ENCODE results near the gene GPR176.

GPR176 gene

GRCh38 chr15:39948817-39949216 is 28.8 kb upstream of the GPR176 start:
- Histone ChIP-seq H3K27me3 (ENCODE audit: control insufficient read depth, insufficient read depth, low read length) (no peaks in the 10 kb centered on the region), H3K4me1 (ENCODE audit: control insufficient read depth, insufficient read depth, low read length) (peaks cover 10% of the 10 kb centered on the region), H3K4me2 (ENCODE audit: low read length) (no peak overlapping the region), H3K9me3 (replicated peaks; ENCODE audit: low read length) (no peaks in the 10 kb centered on the region), H3K9ac (ENCODE audit: low read depth, low read length) (no peak overlapping the region), H3K36me3 (ENCODE audit: insufficient read depth, low read length) (peaks cover 79% of the 10 kb centered on the region), H3K4me3 (ENCODE audit: low read length) (no peak overlapping the region)

DNA sequence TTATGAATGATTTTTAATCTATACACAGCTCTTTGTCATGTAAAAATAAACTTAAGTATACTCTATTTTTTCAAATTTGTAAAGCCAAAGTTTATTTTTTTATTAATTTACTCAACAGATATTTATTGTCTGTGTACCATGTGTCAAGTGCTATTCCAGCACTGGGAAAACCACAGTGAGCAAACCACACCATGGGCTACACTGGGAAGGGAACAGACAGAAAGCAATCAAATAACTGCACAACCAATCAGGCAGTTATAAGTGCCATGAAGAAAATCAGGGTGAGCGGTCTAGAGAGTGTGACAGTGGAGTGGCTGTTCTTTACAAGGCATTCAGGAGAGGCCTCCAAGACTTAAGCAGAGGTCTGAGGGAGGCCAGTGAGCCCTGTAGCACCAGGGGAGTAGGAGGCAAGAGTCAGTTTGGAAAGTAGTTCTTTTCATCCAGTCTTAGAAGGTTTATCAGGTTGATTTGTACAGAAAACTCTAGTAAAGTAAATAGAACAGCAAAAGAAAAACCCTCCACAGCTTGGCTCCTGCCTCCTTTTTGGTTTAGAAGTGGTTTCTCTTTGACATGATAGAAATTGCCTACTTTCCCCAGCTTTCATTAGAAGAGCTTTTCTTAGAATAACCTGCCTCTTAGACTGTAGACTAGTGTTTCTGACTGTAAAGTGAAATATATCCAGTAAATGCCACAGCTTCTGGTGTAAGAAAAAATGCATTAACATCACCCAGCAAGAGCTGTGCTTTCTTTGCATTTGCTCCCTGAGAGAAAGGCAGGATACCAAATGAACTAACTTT is 27.5 kb upstream of the GPR176 start:
- Histone ChIP-seq H3K9ac (ENCODE audit: low read depth, low read length) (no peak overlapping the region), H3K27me3 (ENCODE audit: control insufficient read depth, insufficient read depth, low read length) (no peaks in the 10 kb centered on the region), H3K4me3 (ENCODE audit: low read length) (no peak overlapping the region), H3K4me1 (ENCODE audit: control insufficient read depth, insufficient read depth, low read length) (peaks cover 15% of the 10 kb centered on the region), H3K9me3 (replicated peaks; ENCODE audit: low read length) (no peaks in the 10 kb centered on the region), H3K4me2 (ENCODE audit: low read length) (no peak overlapping the region), H3K36me3 (ENCODE audit: insufficient read depth, low read length) (peaks cover 84% of the 10 kb centered on the region)

- Histone ChIP-seq H3K4me3 (ENCODE audit: low read length) (no peak overlapping the region), H3K27me3 (ENCODE audit: control insufficient read depth, insufficient read depth, low read length) (no peaks in the 10 kb centered on the region), H3K4me1 (ENCODE audit: control insufficient read depth, insufficient read depth, low read length) (peaks cover 22% of the 10 kb centered on the region), H3K9me3 (replicated peaks; ENCODE audit: low read length) (no peaks in the 10 kb centered on the region), H3K4me2 (ENCODE audit: low read length) (no peak overlapping the region), H3K36me3 (ENCODE audit: insufficient read depth, low read length) (peaks cover 80% of the 10 kb centered on the region), H3K9ac (ENCODE audit: low read depth, low read length) (no peak overlapping the region)
These were observed 26.8 kb upstream of the GPR176 start for GRCh38 chr15:39946862-39947261.

GRCh38 chr15:39944726-39945125 is 24.7 kb upstream of the GPR176 start:
- Histone ChIP-seq H3K9ac (ENCODE audit: low read depth, low read length) (no peak overlapping the region), H3K27me3 (ENCODE audit: control insufficient read depth, insufficient read depth, low read length) (no peaks in the 10 kb centered on the region), H3K4me3 (ENCODE audit: low read length) (no peak overlapping the region), H3K36me3 (ENCODE audit: insufficient read depth, low read length) (peaks cover 81% of the 10 kb centered on the region), H3K4me2 (ENCODE audit: low read length) (no peak overlapping the region), H3K9me3 (replicated peaks; ENCODE audit: low read length) (no peaks in the 10 kb centered on the region), H3K4me1 (ENCODE audit: control insufficient read depth, insufficient read depth, low read length) (peaks cover 39% of the 10 kb centered on the region)

- H3K4me2 ChIP-seq (ENCODE audit: low read length), result peak overlapping the region; percentile 14
- H3K4me1 ChIP-seq (ENCODE audit: control insufficient read depth, insufficient read depth, low read length), result peaks cover 51% of the 10 kb centered on the region
- no peaks in the 10 kb centered on the region for H3K27me3 ChIP-seq (ENCODE audit: control insufficient read depth, insufficient read depth, low read length)
- peaks cover 79% of the 10 kb centered on the region for H3K36me3 ChIP-seq (ENCODE audit: insufficient read depth, low read length)
- H3K9ac ChIP-seq (ENCODE audit: low read depth, low read length), result no peak overlapping the region
- H3K9me3 ChIP-seq (replicated peaks; ENCODE audit: low read length), result no peaks in the 10 kb centered on the region
- no peak overlapping the region for H3K4me3 ChIP-seq (ENCODE audit: low read length)
These were observed 22.7 kb upstream of the GPR176 start for GRCh38 chr15:39942753-39943150.

- Histone ChIP-seq H3K4me2 (ENCODE audit: low read length) (peak overlapping the region; percentile 14), H3K4me3 (ENCODE audit: low read length) (no peak overlapping the region), H3K27me3 (ENCODE audit: control insufficient read depth, insufficient read depth, low read length) (no peaks in the 10 kb centered on the region), H3K9me3 (replicated peaks; ENCODE audit: low read length) (no peaks in the 10 kb centered on the region), H3K36me3 (ENCODE audit: insufficient read depth, low read length) (peaks cover 74% of the 10 kb centered on the region), H3K4me1 (ENCODE audit: control insufficient read depth, insufficient read depth, low read length) (peaks cover 52% of the 10 kb centered on the region), H3K9ac (ENCODE audit: low read depth, low read length) (no peak overlapping the region)
These were observed 22.2 kb upstream of the GPR176 start for GRCh38 chr15:39942101-39942752.

- Histone ChIP-seq H3K27me3 (ENCODE audit: control insufficient read depth, insufficient read depth, low read length) (no peaks in the 10 kb centered on the region), H3K9ac (ENCODE audit: low read depth, low read length) (no peak overlapping the region), H3K36me3 (ENCODE audit: insufficient read depth, low read length) (peaks cover 58% of the 10 kb centered on the region), H3K4me2 (ENCODE audit: low read length) (no peak overlapping the region), H3K9me3 (replicated peaks; ENCODE audit: low read length) (no peaks in the 10 kb centered on the region), H3K4me1 (ENCODE audit: control insufficient read depth, insufficient read depth, low read length) (peaks cover 65% of the 10 kb centered on the region), H3K4me3 (ENCODE audit: low read length) (no peak overlapping the region)
These were observed 19.7 kb upstream of the GPR176 start for GRCh38 chr15:39939487-39940452.

- Histone ChIP-seq H3K36me3 (ENCODE audit: insufficient read depth, low read length) (peaks cover 40% of the 10 kb centered on the region), H3K9me3 (replicated peaks; ENCODE audit: low read length) (no peaks in the 10 kb centered on the region), H3K4me3 (ENCODE audit: low read length) (no peak overlapping the region), H3K27me3 (ENCODE audit: control insufficient read depth, insufficient read depth, low read length) (no peaks in the 10 kb centered on the region), H3K4me2 (ENCODE audit: low read length) (peak overlapping the region; percentile 23), H3K9ac (ENCODE audit: low read depth, low read length) (no peak overlapping the region), H3K4me1 (ENCODE audit: control insufficient read depth, insufficient read depth, low read length) (peaks cover 69% of the 10 kb centered on the region)
These were observed 17.6 kb upstream of the GPR176 start for GRCh38 chr15:39937696-39938095.

DNA sequence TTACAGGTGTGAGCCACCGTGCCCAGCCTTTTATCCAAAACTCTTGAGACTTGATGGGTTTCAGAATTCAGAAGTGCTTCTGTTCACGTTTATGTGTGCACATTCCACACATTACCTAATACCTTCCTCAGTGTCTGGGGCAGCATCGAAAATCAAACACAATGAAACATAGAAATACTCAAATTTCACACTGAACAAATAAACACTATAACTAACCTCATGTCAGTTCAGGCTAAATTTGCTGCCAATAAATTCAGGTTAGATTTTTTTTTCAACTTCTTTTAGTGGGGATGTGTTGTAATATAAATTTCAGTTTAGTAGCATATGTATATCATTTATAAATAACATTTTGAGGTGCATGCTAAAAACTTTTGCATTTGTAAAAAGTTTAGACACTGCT is 16.6 kb upstream of the GPR176 start:
- H3K4me2 ChIP-seq (ENCODE audit: low read length), result peak overlapping the region; percentile 77
- H3K36me3 ChIP-seq (ENCODE audit: insufficient read depth, low read length), result peaks cover 36% of the 10 kb centered on the region
- no peak overlapping the region for H3K4me3 ChIP-seq (ENCODE audit: low read length)
- H3K9me3 ChIP-seq (replicated peaks; ENCODE audit: low read length), result no peaks in the 10 kb centered on the region
- H3K27me3 ChIP-seq (ENCODE audit: control insufficient read depth, insufficient read depth, low read length), result no peaks in the 10 kb centered on the region
- H3K9ac ChIP-seq (ENCODE audit: low read depth, low read length), result no peak overlapping the region
- H3K4me1 ChIP-seq (ENCODE audit: control insufficient read depth, insufficient read depth, low read length), result peaks cover 61% of the 10 kb centered on the region

DNA sequence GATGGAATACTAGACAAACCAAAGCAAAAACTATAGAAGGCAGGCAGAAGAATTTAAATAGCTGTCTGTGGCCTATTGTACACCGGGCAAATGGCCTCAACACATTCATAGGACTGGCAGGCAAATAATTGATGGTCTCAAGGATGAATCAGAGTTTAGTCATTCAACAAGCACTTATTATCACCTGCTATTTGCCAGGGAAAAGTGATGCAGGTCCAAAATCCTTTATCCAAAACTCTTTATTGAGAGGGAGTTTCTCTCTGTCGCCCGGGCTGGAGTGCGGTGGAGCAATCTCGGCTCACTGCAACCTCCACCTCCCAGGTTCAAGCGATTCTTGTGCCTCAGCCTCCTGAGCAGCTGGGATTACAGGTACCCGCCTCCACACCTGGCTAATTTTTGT is 16.1 kb upstream of the GPR176 start:
- H3K9me3 ChIP-seq (replicated peaks; ENCODE audit: low read length), result no peaks in the 10 kb centered on the region
- H3K4me1 ChIP-seq (ENCODE audit: control insufficient read depth, insufficient read depth, low read length), result peaks cover 56% of the 10 kb centered on the region
- no peak overlapping the region for H3K4me3 ChIP-seq (ENCODE audit: low read length)
- H3K9ac ChIP-seq (ENCODE audit: low read depth, low read length), result no peak overlapping the region
- peaks cover 33% of the 10 kb centered on the region for H3K36me3 ChIP-seq (ENCODE audit: insufficient read depth, low read length)
- H3K4me2 ChIP-seq (ENCODE audit: low read length), result peak overlapping the region; percentile 77
- no peaks in the 10 kb centered on the region for H3K27me3 ChIP-seq (ENCODE audit: control insufficient read depth, insufficient read depth, low read length)

DNA sequence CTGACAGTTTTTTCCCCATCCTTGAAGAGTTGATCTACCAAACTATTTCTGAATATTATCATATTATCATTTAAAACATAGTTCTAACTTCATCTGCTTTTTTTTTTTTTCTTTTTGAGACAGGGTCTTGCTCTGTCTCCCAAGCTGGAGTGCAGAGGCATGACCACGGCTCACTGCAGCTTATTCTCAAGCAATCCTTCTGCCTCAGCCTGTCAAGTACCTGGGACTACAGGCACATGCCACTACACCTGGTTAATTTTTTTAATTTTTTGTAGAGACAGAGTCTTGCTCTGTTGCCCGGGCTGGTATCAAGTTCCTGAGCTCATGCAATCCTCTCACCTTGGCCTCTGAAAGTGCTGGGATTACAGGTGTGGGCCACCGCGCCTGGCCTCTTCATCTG is 15.2 kb upstream of the GPR176 start:
- Histone ChIP-seq H3K4me2 (ENCODE audit: low read length) (peak overlapping the region; percentile 77), H3K9ac (ENCODE audit: low read depth, low read length) (peak overlapping the region; percentile 95), H3K9me3 (replicated peaks; ENCODE audit: low read length) (no peaks in the 10 kb centered on the region), H3K4me3 (ENCODE audit: low read length) (peak overlapping the region; percentile 70), H3K36me3 (ENCODE audit: insufficient read depth, low read length) (peaks cover 26% of the 10 kb centered on the region), H3K4me1 (ENCODE audit: control insufficient read depth, insufficient read depth, low read length) (peaks cover 50% of the 10 kb centered on the region), H3K27me3 (ENCODE audit: control insufficient read depth, insufficient read depth, low read length) (no peaks in the 10 kb centered on the region)
